HL-60 (cell line): ENCODE data around the gene ALKBH5.

ENCODE experiments used
- DNase-seq, 2 experiments: peaks; one replicate each; pipeline ENCODE4 v3.0.0-alpha.2; 2010 to 2020; ENCODE audit warnings: low read depth in 1 of 2, low spot score in 1 of 2
- H3K27ac ChIP-seq: fragments of 250-450 bp; sonication (Bioruptor Pico); replicated peaks from 2 replicates; pipeline ENCODE4 v1.5.1; 2020; ENCODE audit warnings: mild to moderate bottlenecking, moderate library complexity
- H3K27me3 ChIP-seq: fragments of 250-450 bp; sonication (Bioruptor Pico); 2 replicates; pipeline ENCODE4 v1.5.1; 2021; ENCODE audit warnings: mild to moderate bottlenecking, moderate library complexity; ENCODE audit not compliant: insufficient read depth, poor library complexity, severe bottlenecking
- H3K4me3 ChIP-seq: replicated peaks from 2 replicates; pipeline ENCODE4 v1.5.1; 2011; ENCODE audit warnings: mild to moderate bottlenecking, control low read depth, low read length; ENCODE audit not compliant: insufficient read depth
- GABPA ChIP-seq: IDR thresholded peaks from 2 replicates; pipeline ENCODE4 v1.6.1; 2012; ENCODE audit warnings: low read depth
- POLR2AphosphoS5 ChIP-seq: IDR thresholded peaks from 2 replicates; pipeline ENCODE4 v1.6.1; 2012; ENCODE audit warnings: low read depth
- SPI1 ChIP-seq: IDR thresholded peaks from 2 replicates; pipeline ENCODE4 v1.6.1; 2012; ENCODE audit warnings: low read depth, mild to moderate bottlenecking, borderline replicate concordance
- TF ChIP-seq, protein P1 (sequence below): IDR thresholded peaks from 2 replicates; pipeline ENCODE4 v1.6.1; 2012; ENCODE audit warnings: low read depth; ENCODE audit not compliant: insufficient replicate concordance
- TF ChIP-seq, protein P2 (sequence below): IDR thresholded peaks from one replicate; pipeline ENCODE4 v1.5.1; 2011; ENCODE audit warnings: low read length, control low read depth, inconsistent platforms; ENCODE audit not compliant: insufficient read depth

Gene ALKBH5

DNA sequence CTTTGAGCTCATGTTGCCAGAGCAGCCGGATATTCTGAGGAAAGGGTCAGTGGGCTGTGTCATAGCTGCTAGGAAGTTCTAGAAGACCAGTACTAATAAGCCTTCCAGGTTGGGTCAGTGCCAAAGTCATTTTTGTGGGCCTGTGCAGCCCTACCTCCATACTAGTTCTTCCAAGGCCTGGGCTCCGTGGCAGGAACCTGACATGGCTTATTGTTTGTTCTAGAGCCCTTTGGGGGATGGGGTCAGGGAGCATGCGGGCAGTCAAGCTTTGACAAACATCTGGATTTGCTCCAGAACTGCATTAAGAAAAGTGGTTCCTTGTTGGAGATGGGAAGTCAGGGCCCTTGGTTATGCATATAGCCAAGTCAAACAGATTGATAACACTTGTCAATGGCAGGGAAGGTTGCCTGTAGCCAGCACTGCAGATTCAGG, 7.6 kb downstream of the ALKBH5 start:
- no peak for TF ChIP-seq POLR2AphosphoS5
- TF ChIP-seq, protein P1, sequence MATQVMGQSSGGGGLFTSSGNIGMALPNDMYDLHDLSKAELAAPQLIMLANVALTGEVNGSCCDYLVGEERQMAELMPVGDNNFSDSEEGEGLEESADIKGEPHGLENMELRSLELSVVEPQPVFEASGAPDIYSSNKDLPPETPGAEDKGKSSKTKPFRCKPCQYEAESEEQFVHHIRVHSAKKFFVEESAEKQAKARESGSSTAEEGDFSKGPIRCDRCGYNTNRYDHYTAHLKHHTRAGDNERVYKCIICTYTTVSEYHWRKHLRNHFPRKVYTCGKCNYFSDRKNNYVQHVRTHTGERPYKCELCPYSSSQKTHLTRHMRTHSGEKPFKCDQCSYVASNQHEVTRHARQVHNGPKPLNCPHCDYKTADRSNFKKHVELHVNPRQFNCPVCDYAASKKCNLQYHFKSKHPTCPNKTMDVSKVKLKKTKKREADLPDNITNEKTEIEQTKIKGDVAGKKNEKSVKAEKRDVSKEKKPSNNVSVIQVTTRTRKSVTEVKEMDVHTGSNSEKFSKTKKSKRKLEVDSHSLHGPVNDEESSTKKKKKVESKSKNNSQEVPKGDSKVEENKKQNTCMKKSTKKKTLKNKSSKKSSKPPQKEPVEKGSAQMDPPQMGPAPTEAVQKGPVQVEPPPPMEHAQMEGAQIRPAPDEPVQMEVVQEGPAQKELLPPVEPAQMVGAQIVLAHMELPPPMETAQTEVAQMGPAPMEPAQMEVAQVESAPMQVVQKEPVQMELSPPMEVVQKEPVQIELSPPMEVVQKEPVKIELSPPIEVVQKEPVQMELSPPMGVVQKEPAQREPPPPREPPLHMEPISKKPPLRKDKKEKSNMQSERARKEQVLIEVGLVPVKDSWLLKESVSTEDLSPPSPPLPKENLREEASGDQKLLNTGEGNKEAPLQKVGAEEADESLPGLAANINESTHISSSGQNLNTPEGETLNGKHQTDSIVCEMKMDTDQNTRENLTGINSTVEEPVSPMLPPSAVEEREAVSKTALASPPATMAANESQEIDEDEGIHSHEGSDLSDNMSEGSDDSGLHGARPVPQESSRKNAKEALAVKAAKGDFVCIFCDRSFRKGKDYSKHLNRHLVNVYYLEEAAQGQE = no peak
- TF ChIP-seq, protein P2, sequence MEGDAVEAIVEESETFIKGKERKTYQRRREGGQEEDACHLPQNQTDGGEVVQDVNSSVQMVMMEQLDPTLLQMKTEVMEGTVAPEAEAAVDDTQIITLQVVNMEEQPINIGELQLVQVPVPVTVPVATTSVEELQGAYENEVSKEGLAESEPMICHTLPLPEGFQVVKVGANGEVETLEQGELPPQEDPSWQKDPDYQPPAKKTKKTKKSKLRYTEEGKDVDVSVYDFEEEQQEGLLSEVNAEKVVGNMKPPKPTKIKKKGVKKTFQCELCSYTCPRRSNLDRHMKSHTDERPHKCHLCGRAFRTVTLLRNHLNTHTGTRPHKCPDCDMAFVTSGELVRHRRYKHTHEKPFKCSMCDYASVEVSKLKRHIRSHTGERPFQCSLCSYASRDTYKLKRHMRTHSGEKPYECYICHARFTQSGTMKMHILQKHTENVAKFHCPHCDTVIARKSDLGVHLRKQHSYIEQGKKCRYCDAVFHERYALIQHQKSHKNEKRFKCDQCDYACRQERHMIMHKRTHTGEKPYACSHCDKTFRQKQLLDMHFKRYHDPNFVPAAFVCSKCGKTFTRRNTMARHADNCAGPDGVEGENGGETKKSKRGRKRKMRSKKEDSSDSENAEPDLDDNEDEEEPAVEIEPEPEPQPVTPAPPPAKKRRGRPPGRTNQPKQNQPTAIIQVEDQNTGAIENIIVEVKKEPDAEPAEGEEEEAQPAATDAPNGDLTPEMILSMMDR = no peak
- no peak for TF ChIP-seq GABPA
- TF ChIP-seq SPI1 = no peak
- no peak overlapping the region for H3K27ac ChIP-seq
- no peaks in the 10 kb centered on the region for H3K27me3 ChIP-seq
- H3K4me3 ChIP-seq = no peak overlapping the region
- DNase-seq = no peak

DNA sequence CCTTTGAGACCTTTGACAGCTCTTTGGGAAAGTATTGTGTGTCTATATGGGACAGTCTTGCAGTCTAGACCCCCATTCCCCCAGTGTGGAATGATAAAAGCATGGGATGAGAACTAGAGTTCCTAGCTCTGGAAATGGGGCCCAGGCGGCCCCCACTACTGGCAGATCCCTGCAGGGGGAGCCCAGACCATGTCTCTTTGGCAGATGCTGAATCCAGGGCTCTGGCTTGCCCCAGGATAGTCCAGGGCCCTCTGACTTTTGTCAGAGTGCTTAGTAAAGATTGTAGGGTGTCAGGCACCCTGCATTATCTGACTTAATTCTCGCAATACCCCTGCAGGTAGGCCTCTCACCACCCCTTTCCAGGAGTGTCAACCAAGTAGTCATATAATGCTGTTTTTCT, 8.3 kb downstream of the ALKBH5 start:
- TF ChIP-seq, protein P2 = no peak
- TF ChIP-seq SPI1 = no peak
- no peak for TF ChIP-seq POLR2AphosphoS5
- TF ChIP-seq, protein P1 = no peak
- TF ChIP-seq GABPA = no peak
- DNase-seq = no peak
- no peak overlapping the region for H3K27ac ChIP-seq

DNA sequence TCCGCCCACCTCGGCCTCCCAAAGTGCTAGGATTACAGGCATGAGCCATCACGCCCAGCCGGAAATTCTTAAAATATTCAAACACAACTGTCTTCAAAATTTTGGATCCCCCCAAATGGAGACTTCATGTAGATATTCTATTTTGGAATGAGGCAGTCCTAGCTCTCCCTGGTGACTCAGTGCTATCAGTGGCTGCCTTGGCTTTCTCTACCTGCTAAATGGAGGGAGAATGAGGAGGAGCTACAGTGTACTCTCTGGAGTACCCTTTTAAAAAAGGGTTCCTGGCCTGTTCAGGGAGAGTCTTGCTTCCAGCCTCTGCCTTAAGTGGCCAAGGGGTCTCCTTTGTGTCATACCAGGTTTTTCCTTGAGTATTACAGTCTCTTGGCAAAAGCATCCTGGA, 10.8 kb downstream of the ALKBH5 start:
- H3K27ac ChIP-seq = no peak overlapping the region

More for the DNA sequence above, 8.3 kb downstream of the ALKBH5 start:
- no peaks in the 10 kb centered on the region for H3K27me3 ChIP-seq
- no peak overlapping the region for H3K4me3 ChIP-seq

More for the DNA sequence above, 10.8 kb downstream of the ALKBH5 start:
- H3K4me3 ChIP-seq = no peak overlapping the region
- TF ChIP-seq POLR2AphosphoS5 = no peak
- TF ChIP-seq, protein P1 = no peak
- TF ChIP-seq SPI1 = no peak
- TF ChIP-seq, protein P2 = no peak
- TF ChIP-seq GABPA = no peak
- DNase-seq = no peak
- H3K27me3 ChIP-seq = no peaks in the 10 kb centered on the region
